ENCODE data around the gene PROSER3.

- TF ChIP-seq TAF1 (IDR thresholded peaks at IDR 0.05; ENCODE audit: low read depth) (no peak), MAX (IDR thresholded peaks at IDR 0.05) (no peak), NFIC (IDR thresholded peaks at IDR 0.05) (no peak), FOXM1 (IDR thresholded peaks at IDR 0.05; ENCODE audit: borderline replicate concordance, low read depth) (no peak), YY1 (IDR thresholded peaks at IDR 0.05; ENCODE audit: low read depth) (no peak), CREB1 (IDR thresholded peaks at IDR 0.05; ENCODE audit: low read depth) (no peak), REST (IDR thresholded peaks at IDR 0.05; ENCODE audit: low read depth) (no peak)
Observed at GRCh38 chr19:35753634-35754369, 4.2 kb upstream of the PROSER3 start.

Data from Ishikawa (cell line).